ENCODE data around the gene NCEH1. TPM values are rescaled to one million over a fixed set of nuclear protein-coding genes. Genes with fewer than 3 reads are reported as not detected.

NCEH1 gene
- total RNA-seq, 1 experiment from 2014 or later: 11.5 TPM

DNA sequence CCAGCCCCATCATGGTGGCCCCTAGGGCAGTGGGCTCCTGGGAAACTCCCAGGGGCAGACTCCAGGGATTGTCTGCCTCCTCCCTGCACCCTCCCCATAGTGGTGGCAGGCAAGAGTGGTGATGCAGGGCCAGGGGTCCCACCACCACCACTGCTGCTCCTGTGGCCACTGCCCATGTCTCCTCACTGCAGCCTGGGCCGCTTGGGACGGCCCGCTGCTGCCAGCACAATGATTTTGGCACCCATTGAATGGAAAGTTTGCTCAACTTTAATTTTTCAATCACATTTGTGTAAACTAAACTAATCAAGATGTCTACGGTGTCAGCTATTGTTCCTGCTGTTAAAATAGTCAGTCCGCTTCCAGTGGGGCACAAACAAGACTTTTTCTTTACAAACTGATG lies 95.6 kb downstream of the NCEH1 start:
- DNase-seq (ENCODE audit: low read depth, low spot score): no peak
- Histone ChIP-seq H3K27me3 (ENCODE audit: insufficient read depth, low read length) (no peaks in the 10 kb centered on the region), H3K9ac (ENCODE audit: low read length) (no peak overlapping the region), H3K79me2 (ENCODE audit: insufficient read depth, low read length) (no peaks in the 10 kb centered on the region), H3K9me3 (ENCODE audit: control insufficient read depth in 1 of 2, insufficient read depth in 1 of 2, low read depth in 1 of 2, low read length in 2 of 2) (no peaks in the 10 kb centered on the region), H4K20me1 (ENCODE audit: insufficient read depth) (no peaks in the 10 kb centered on the region), H2AFZ (ENCODE audit: low read depth, low read length, poor library complexity, severe bottlenecking) (no peak overlapping the region), H3K4me1 (ENCODE audit: control insufficient read depth in 1 of 2, insufficient read depth in 2 of 2, low read length in 2 of 2) (no peaks in the 10 kb centered on the region; a peak in 1 of 4 replicates), H3K4me3 (replicated peaks in 1 of 2; ENCODE audit: low read depth in 1 of 2, low read length in 2 of 2) (no peak overlapping the region), H3K9me2 (ENCODE audit: insufficient read depth) (no peaks in the 10 kb centered on the region), H3K4me2 (ENCODE audit: low read length) (no peak overlapping the region), H3K27ac (ENCODE audit: low read depth, low read length) (no peak overlapping the region), H3K36me3 (ENCODE audit: control insufficient read depth in 1 of 2, insufficient read depth in 2 of 2, low read length in 2 of 2) (no peaks in the 10 kb centered on the region)
- BruUV-seq (replicated peaks): no TSS peak
- ChIA-PET POLR2A (no interaction called here), CTCF (no interaction called here), RAD21 (ENCODE audit: low non-redundant PET in 1 of 2, low total read pairs in 2 of 2, uncharacterized antibody in 2 of 2, unreplicated experiment in 2 of 2) (no interaction called here)
- intact Hi-C loops (cut with micrococcal nuclease): no loop called here
- TF ChIP-seq CEBPB (IDR thresholded peaks at IDR 0.05; ENCODE audit: low read depth): no peak
- TF ChIP-seq, protein P1, sequence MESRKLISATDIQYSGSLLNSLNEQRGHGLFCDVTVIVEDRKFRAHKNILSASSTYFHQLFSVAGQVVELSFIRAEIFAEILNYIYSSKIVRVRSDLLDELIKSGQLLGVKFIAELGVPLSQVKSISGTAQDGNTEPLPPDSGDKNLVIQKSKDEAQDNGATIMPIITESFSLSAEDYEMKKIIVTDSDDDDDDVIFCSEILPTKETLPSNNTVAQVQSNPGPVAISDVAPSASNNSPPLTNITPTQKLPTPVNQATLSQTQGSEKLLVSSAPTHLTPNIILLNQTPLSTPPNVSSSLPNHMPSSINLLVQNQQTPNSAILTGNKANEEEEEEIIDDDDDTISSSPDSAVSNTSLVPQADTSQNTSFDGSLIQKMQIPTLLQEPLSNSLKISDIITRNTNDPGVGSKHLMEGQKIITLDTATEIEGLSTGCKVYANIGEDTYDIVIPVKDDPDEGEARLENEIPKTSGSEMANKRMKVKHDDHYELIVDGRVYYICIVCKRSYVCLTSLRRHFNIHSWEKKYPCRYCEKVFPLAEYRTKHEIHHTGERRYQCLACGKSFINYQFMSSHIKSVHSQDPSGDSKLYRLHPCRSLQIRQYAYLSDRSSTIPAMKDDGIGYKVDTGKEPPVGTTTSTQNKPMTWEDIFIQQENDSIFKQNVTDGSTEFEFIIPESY (IDR thresholded peaks at IDR 0.05; ENCODE audit: extremely low read depth, insufficient replicate concordance, low read length): no peak
- TF ChIP-seq, protein P2, sequence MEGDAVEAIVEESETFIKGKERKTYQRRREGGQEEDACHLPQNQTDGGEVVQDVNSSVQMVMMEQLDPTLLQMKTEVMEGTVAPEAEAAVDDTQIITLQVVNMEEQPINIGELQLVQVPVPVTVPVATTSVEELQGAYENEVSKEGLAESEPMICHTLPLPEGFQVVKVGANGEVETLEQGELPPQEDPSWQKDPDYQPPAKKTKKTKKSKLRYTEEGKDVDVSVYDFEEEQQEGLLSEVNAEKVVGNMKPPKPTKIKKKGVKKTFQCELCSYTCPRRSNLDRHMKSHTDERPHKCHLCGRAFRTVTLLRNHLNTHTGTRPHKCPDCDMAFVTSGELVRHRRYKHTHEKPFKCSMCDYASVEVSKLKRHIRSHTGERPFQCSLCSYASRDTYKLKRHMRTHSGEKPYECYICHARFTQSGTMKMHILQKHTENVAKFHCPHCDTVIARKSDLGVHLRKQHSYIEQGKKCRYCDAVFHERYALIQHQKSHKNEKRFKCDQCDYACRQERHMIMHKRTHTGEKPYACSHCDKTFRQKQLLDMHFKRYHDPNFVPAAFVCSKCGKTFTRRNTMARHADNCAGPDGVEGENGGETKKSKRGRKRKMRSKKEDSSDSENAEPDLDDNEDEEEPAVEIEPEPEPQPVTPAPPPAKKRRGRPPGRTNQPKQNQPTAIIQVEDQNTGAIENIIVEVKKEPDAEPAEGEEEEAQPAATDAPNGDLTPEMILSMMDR (IDR thresholded peaks at IDR 0.05 in 2 of 3, conservative IDR thresholded peaks at IDR 0.05 in 1 of 3; ENCODE audit: borderline replicate concordance in 1 of 3, insufficient read depth in 1 of 3, low read depth in 2 of 3, low read length in 2 of 3): no peak
- ATAC-seq: no peak

Measured in HCT116 (cell line).